PC-3 (cell line): Measurements from ENCODE around the gene PACSIN3. TPM values are rescaled to one million over a fixed set of nuclear protein-coding genes. Genes with fewer than 3 reads are reported as not detected.

Experiments
- ATAC-seq: fragments of 200-7000 bp; cut with Tn5 transposase; 2 replicates; pipeline ENCODE4 v1.9.1; 2020; ENCODE audit warnings: mild to moderate bottlenecking, moderate library complexity
- BruUV-seq: library from RNA; stranded (reverse); fragments of 400-500 nt; replicated peaks from 2 replicates; lab custom pipeline; 2021; lab: Mats Ljungman, UMichigan
- CTCF ChIA-PET: fragments of 300-600 bp; sonication (Branson Sonifier 250); formaldehyde crosslinking; loops from one replicate; lab custom pipeline; 2022; ENCODE audit warnings: antibody characterized with exemption; lab: Charles Lee
- POLR2A ChIA-PET: fragments of 300-600 bp; sonication (Branson Sonifier 250); formaldehyde crosslinking; loops from one replicate; lab custom pipeline; 2022; ENCODE audit warnings: antibody characterized with exemption; ENCODE audit not compliant: unreplicated experiment; lab: Charles Lee
- DNase-seq: peaks from one replicate; pipeline ENCODE4 v3.0.0-alpha.2; 2015
- H2AFZ ChIP-seq: fragments of 300-600 bp; sonication (generic); 2 replicates; pipeline ENCODE4 v1.6.0; 2016; ENCODE audit warnings: antibody characterized with exemption, low read length
- H3F3A ChIP-seq: fragments of 300-600 bp; sonication (generic); one replicate; pipeline ENCODE4 v1.6.0; 2017; ENCODE audit warnings: antibody characterized with exemption, low read length, control low read depth, mild to moderate bottlenecking; ENCODE audit not compliant: unreplicated experiment
- H3K27ac ChIP-seq: fragments of 300-600 bp; sonication (generic); 2 replicates; pipeline ENCODE4 v1.5.1; 2016; ENCODE audit warnings: mild to moderate bottlenecking, low read length
- H3K27me3 ChIP-seq: fragments of 300-600 bp; sonication (generic); 2 replicates; pipeline ENCODE4 v1.6.1; 2016; ENCODE audit warnings: low read length, mixed read lengths
- H3K36me3 ChIP-seq: fragments of 300-600 bp; sonication (generic); 2 replicates; pipeline ENCODE4 v1.6.1; 2016; ENCODE audit warnings: low read depth, mixed run types, low read length, mixed read lengths
- H3K4me1 ChIP-seq: fragments of 300-600 bp; sonication (generic); 2 replicates; pipeline ENCODE4 v1.5.1; 2016; ENCODE audit warnings: low read length; ENCODE audit not compliant: insufficient read depth
- H3K4me2 ChIP-seq: fragments of 300-600 bp; sonication (generic); 2 replicates; pipeline ENCODE4 v1.6.0; 2016; ENCODE audit warnings: low read length
- H3K4me3 ChIP-seq: fragments of 300-600 bp; sonication (generic); 2 replicates; pipeline ENCODE4 v1.5.1; 2016; ENCODE audit warnings: mild to moderate bottlenecking, low read length, mixed read lengths
- H3K79me2 ChIP-seq: fragments of 300-600 bp; sonication (generic); 2 replicates; pipeline ENCODE4 v1.6.1; 2017; ENCODE audit warnings: low read length, mixed read lengths
- H3K9ac ChIP-seq: fragments of 300-600 bp; sonication (generic); 2 replicates; pipeline ENCODE4 v1.6.0; 2016; ENCODE audit warnings: mild to moderate bottlenecking, low read length
- H3K9me2 ChIP-seq: fragments of 300-600 bp; sonication (generic); replicated peaks from 2 replicates; pipeline ENCODE4 v1.6.1; 2016; ENCODE audit warnings: mixed run types, low read length, mixed read lengths
- H3K9me3 ChIP-seq: fragments of 300-600 bp; sonication (generic); 2 replicates; pipeline ENCODE4 v1.6.1; 2016; ENCODE audit warnings: low read length, mixed read lengths
- H4K20me1 ChIP-seq: fragments of 300-600 bp; sonication (generic); 2 replicates; pipeline ENCODE4 v1.6.1; 2016; ENCODE audit warnings: low read length, mixed read lengths
- CTCF ChIP-seq: fragments of 300-600 bp; sonication (generic); conservative IDR thresholded peaks from 2 replicates; pipeline ENCODE4 v1.5.1; 2017; ENCODE audit warnings: antibody characterized with exemption, low read depth, mild to moderate bottlenecking, low read length
- EZH2 ChIP-seq: fragments of 300-600 bp; sonication (generic); IDR thresholded peaks from one replicate; pipeline ENCODE4 v1.6.1; 2017; ENCODE audit warnings: antibody characterized with exemption, mild to moderate bottlenecking, low read length; ENCODE audit not compliant: unreplicated experiment
- EZH2phosphoT487 ChIP-seq: fragments of 300-600 bp; sonication (generic); IDR thresholded peaks from 2 replicates; pipeline ENCODE4 v1.6.1; 2018; ENCODE audit warnings: mild to moderate bottlenecking, antibody characterized with exemption, low read length, borderline replicate concordance
- intact Hi-C: fragments of 100-400 bp; cut with micrococcal nuclease; formaldehyde crosslinking; loops from 2 replicates; pipeline ENCODE4 v1.9.0; 2023
- total RNA-seq: library from RNA; depleted of rRNA; stranded (reverse); fragments of >200 nt; gene quantifications from 2 replicates; pipeline ENCODE4 v1.2.3, GENCODE V29; 2014

The PACSIN3 gene
- total RNA-seq, 1 experiment from 2014 or later: 83.9 TPM

DNA sequence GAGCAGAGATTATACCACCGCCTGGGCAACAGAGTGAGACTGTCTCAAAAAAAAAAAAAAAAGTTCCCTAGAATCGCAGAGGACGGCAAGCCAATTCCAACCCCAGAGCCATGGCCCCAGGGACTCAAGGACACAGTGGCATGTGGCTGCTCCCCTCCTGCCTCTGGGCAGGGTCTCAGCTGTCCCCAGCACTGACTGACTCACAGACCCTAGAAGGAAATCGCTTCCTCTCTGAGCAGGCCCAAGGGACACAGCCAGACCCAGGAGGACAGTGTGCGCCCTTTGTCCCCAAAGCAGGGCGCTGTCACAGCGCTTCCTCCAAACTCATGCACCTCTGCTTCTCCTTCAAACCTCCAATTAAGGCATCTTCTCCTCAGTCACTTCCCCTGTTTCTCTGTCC, 2.3 kb downstream of the PACSIN3 start:
- peaks cover 13% of the 10 kb centered on the region for H3K4me1 ChIP-seq
- intact Hi-C loops: no loop called here

GRCh38 chr11:47183031-47183856, 3.0 kb downstream of the PACSIN3 start:
- H3F3A ChIP-seq: no peaks in the 10 kb centered on the region
- H2AFZ ChIP-seq: no peak overlapping the region
- H3K79me2 ChIP-seq: peaks cover 46% of the 10 kb centered on the region
- intact Hi-C loops: no loop called here
- POLR2A ChIA-PET: no interaction called here
- H3K9me2 ChIP-seq: no peaks in the 10 kb centered on the region
- no peak for ATAC-seq
- no peaks in the 10 kb centered on the region for H4K20me1 ChIP-seq
- no peak overlapping the region for H3K27ac ChIP-seq
- H3K9ac ChIP-seq: no peak overlapping the region
- H3K9me3 ChIP-seq: no peaks in the 10 kb centered on the region
- no peak for TF ChIP-seq EZH2phosphoT487
- no peak for TF ChIP-seq EZH2
- TF ChIP-seq CTCF: no peak
- H3K36me3 ChIP-seq: peaks cover 12% of the 10 kb centered on the region; the same call in 1 of the 2 replicates
- H3K4me1 ChIP-seq: 0 out of 2 replicates have a peak, but pooled peaks cover 10% of the 10 kb centered on the region
- CTCF ChIA-PET: no interaction called here
- no TSS peak for BruUV-seq
- no peak overlapping the region for H3K4me3 ChIP-seq
- no peak overlapping the region for H3K4me2 ChIP-seq
- DNase-seq: no peak
- H3K27me3 ChIP-seq: no peaks in the 10 kb centered on the region

More for the DNA sequence above, 2.3 kb downstream of the PACSIN3 start:
- POLR2A ChIA-PET: no interaction called here
- Histone ChIP-seq H2AFZ (no peak overlapping the region), H3K27me3 (no peaks in the 10 kb centered on the region), H3K4me3 (peak overlapping the region; percentile 90; the same call in 1 of the 2 replicates), H3K4me2 (peak overlapping the region; percentile 92), H3F3A (no peaks in the 10 kb centered on the region), H3K9me3 (no peaks in the 10 kb centered on the region), H3K79me2 (peaks cover 46% of the 10 kb centered on the region), H3K36me3 (peaks cover 10% of the 10 kb centered on the region; the same call in 1 of the 2 replicates), H4K20me1 (no peaks in the 10 kb centered on the region), H3K9me2 (no peaks in the 10 kb centered on the region), H3K27ac (no peak overlapping the region), H3K9ac (no peak overlapping the region)
- ATAC-seq (no peak), DNase-seq (no peak)
- TF ChIP-seq EZH2phosphoT487: no peak
- TF ChIP-seq EZH2: no peak
- TF ChIP-seq CTCF: no peak
- no TSS peak for BruUV-seq
- CTCF ChIA-PET: no interaction called here

DNA sequence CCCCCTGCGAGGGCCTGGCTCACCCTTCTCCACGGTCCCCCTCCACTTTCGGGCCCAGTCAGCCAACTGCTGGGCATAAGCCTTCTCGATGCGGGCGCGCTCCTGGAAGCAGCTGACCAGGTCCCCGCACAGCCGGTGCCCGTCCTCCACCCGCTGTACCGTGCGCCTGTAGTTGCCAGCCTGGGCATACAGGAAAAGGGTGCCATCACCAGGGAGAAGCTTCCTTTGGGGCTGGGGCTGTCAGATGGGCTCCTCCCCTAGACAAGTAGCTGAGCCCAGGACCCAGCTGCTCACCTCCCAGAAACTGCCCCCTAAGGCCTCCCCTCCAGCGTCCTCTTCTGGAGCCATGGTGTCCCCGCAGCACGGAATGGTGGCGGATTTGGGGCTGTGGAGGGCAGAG, 3.9 kb downstream of the PACSIN3 start:
- H3K9me3 ChIP-seq: no peaks in the 10 kb centered on the region
- no peak for DNase-seq
- BruUV-seq: no TSS peak
- H3F3A ChIP-seq: no peaks in the 10 kb centered on the region
- no peaks in the 10 kb centered on the region for H3K27me3 ChIP-seq
- H3K36me3 ChIP-seq: peaks cover 12% of the 10 kb centered on the region; the same call in 1 of the 2 replicates
- H3K27ac ChIP-seq: no peak overlapping the region
- no peak overlapping the region for H2AFZ ChIP-seq
- H3K4me3 ChIP-seq: no peak overlapping the region
- TF ChIP-seq EZH2phosphoT487 (no peak), CTCF (no peak), EZH2 (no peak)
- no peak overlapping the region for H3K9ac ChIP-seq
- peaks cover 46% of the 10 kb centered on the region for H3K79me2 ChIP-seq
- no peak overlapping the region for H3K4me2 ChIP-seq
- POLR2A ChIA-PET: no interaction called here
- no peaks in the 10 kb centered on the region for H4K20me1 ChIP-seq
- H3K4me1 ChIP-seq: 0 out of 2 replicates have a peak, but pooled peaks cover 10% of the 10 kb centered on the region
- intact Hi-C loops: no loop called here
- ATAC-seq: no peak
- no peaks in the 10 kb centered on the region for H3K9me2 ChIP-seq
- CTCF ChIA-PET: no interaction called here
